Measurements from ENCODE around the gene C1QTNF8.

GRCh38 chr16:1099189-1100083 lies 3.4 kb upstream of the C1QTNF8 start:
- TF ChIP-seq CTCF (IDR thresholded peaks at IDR 0.05) (no peak), POLR2A (IDR thresholded peaks at IDR 0.05) (no peak)

Measured in Peyer's patch (tissue), 4 donors.